Measurements from ENCODE around the gene LAPTM5. TPM values are rescaled to one million over a fixed set of nuclear protein-coding genes. Genes with fewer than 3 reads are reported as not detected.

Gene LAPTM5
- total and polyA plus RNA-seq, 2 of the 13 experiments (the other 11 are each of a cell fraction or from before 2014, with no cell fraction given): 0.41 to 0.86 TPM

DNA sequence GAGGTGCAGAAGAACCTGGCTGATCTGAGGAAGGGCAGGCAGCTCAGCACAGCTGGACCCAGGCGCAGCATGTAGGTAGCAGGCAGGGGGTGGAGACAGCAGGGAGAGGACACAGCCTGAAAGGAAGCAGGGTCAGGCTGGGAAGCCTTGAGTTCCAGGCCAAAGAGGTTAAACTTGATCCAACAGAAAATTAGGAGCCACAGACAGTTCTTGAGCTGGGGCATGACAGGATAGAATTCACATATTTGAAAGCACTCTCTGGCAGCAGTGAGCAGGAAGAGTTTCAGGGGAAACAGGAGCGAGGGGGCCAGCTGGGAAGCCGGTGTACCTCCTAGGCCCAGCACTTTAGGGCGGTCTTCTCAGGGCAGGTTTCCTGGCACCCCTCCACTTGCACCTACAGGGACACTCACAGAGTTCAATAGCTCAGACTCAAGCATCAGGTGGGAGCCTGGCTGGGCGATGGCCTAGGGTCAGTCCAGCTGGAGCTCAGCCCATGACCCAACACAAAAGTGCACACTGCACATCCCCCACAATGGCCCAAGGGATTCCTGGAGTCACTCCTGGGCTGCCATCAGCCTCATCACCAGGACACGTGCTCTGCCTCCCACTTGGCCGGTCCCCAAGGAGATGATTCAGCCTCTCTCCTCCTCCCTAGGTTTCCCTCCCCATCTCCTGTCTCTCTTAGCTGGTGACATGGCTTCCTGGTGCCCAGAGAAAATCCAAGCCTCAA is 56.9 kb downstream of the LAPTM5 start (continued):
- TF ChIP-seq, protein P1, sequence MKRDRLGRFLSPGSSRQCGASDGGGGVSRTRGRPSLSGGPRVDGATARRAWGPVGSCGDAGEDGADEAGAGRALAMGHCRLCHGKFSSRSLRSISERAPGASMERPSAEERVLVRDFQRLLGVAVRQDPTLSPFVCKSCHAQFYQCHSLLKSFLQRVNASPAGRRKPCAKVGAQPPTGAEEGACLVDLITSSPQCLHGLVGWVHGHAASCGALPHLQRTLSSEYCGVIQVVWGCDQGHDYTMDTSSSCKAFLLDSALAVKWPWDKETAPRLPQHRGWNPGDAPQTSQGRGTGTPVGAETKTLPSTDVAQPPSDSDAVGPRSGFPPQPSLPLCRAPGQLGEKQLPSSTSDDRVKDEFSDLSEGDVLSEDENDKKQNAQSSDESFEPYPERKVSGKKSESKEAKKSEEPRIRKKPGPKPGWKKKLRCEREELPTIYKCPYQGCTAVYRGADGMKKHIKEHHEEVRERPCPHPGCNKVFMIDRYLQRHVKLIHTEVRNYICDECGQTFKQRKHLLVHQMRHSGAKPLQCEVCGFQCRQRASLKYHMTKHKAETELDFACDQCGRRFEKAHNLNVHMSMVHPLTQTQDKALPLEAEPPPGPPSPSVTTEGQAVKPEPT (CRISPR knock-in tag; IDR thresholded peaks at IDR 0.05; ENCODE audit: low read depth): no peak
- no peak for TF ChIP-seq EED (CRISPR knock-in tag; IDR thresholded peaks at IDR 0.05)
- TF ChIP-seq, protein P2, sequence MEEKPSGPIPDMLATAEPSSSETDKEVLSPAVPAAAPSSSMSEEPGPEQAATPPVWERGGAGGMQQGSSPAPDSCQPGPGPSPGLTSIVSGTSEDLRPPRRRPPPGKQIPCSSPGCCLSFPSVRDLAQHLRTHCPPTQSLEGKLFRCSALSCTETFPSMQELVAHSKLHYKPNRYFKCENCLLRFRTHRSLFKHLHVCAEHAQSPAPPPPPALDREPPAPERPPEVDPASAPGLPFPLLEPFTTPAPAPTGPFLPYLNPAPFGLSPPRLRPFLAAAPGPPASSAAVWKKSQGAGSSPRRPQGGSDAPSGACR (CRISPR knock-in tag; IDR thresholded peaks at IDR 0.05): no peak
- TF ChIP-seq, protein P3, sequence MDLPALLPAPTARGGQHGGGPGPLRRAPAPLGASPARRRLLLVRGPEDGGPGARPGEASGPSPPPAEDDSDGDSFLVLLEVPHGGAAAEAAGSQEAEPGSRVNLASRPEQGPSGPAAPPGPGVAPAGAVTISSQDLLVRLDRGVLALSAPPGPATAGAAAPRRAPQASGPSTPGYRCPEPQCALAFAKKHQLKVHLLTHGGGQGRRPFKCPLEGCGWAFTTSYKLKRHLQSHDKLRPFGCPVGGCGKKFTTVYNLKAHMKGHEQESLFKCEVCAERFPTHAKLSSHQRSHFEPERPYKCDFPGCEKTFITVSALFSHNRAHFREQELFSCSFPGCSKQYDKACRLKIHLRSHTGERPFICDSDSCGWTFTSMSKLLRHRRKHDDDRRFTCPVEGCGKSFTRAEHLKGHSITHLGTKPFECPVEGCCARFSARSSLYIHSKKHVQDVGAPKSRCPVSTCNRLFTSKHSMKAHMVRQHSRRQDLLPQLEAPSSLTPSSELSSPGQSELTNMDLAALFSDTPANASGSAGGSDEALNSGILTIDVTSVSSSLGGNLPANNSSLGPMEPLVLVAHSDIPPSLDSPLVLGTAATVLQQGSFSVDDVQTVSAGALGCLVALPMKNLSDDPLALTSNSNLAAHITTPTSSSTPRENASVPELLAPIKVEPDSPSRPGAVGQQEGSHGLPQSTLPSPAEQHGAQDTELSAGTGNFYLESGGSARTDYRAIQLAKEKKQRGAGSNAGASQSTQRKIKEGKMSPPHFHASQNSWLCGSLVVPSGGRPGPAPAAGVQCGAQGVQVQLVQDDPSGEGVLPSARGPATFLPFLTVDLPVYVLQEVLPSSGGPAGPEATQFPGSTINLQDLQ (CRISPR knock-in tag; IDR thresholded peaks at IDR 0.05): no peak

DNA sequence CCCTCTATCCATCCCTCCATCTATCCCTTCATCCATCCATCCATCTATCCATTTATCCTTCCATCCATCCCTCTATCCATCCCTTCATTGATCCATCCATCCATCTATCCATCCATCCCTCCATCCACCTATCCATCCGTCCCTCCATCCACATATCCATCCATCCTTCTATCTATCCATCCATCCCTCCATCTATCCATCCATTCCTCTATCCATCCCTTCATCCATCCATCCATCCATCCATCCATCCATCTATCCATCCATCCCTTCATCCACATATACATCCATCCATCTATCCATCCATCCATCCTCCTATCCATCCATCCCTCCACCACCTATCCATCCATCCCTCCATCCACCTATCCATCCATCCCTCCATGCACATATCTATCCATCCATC is 57.8 kb downstream of the LAPTM5 start:
- H3K4me1 ChIP-seq (ENCODE audit: insufficient read depth, low read length): no peaks in the 10 kb centered on the region
- H4K20me1 ChIP-seq (ENCODE audit: insufficient read depth, low read length): no peaks in the 10 kb centered on the region
- no peaks in the 10 kb centered on the region for H3K36me3 ChIP-seq (replicated peaks in 1 of 2; ENCODE audit: control insufficient read depth in 1 of 2, insufficient read depth in 2 of 2, low read length in 2 of 2)
- no peak overlapping the region for H3K4me2 ChIP-seq (ENCODE audit: low read depth, low read length)
- H3K9ac ChIP-seq (ENCODE audit: insufficient read depth, low read depth, low read length): no peak overlapping the region
- POLR2A ChIA-PET: no interaction called here
- DNase-seq (ENCODE audit: low spot score) (no peak), ATAC-seq (no peak), FAIRE-seq (no peak)
- no TSS peak for BruUV-seq (replicated peaks)
- H3K9me3 ChIP-seq (ENCODE audit: low read length): no peaks in the 10 kb centered on the region
- H3K4me3 ChIP-seq (replicated peaks in 1 of 3; ENCODE audit: insufficient read depth in 1 of 3, low read depth in 2 of 3, low read length in 3 of 3): no peak overlapping the region
- 2% methylated on average over 1 of the region's 1 CpG for WGBS (ENCODE audit: low lambda C conversion rate)
- intact Hi-C loops (cut with micrococcal nuclease; ENCODE audit: unreplicated experiment) (loop anchor here (10.0 kb wide), 1 partner anchor 1465 kb away; the partner anchor contains the start of genes MECR and PTPRU), in situ Hi-C loops (cut with HindIII; ENCODE audit: extremely low pct_ligation_motif_present, low pct_unique_long_range_greater_than_20kb) (loop anchor here (10.0 to 25.0 kb wide), 3 partner anchors 295 to 1362 kb away; no protein-coding TSS in a partner anchor)
- H3K27me3 ChIP-seq (ENCODE audit: control insufficient read depth in 1 of 2, insufficient read depth in 2 of 2, low read length in 2 of 2): peaks cover 1 to 6% of the 10 kb centered on the region in 2 experiments; a peak in 1 of 5 replicates
- no peak overlapping the region for H3K27ac ChIP-seq (ENCODE audit: extremely low read length, insufficient read depth, low read length)
- CTCF ChIA-PET (ENCODE audit: low intra/inter-chr PET ratio, low total read pairs): no interaction called here
- H2AFZ ChIP-seq (ENCODE audit: low read length): no peak overlapping the region
- TF ChIP-seq NBN (conservative IDR thresholded peaks at IDR 0.05) (0 out of 2 replicates have a peak, but pooled peaks have one; percentile 33), SIX1 (CRISPR knock-in tag; IDR thresholded peaks at IDR 0.05; ENCODE audit: borderline replicate concordance) (no peak), FOXK2 (IDR thresholded peaks at IDR 0.05) (0 out of 2 replicates have a peak, but pooled peaks have one; percentile 17), IKZF1 (IDR thresholded peaks at IDR 0.05) (peak; percentile 86; the same call in 1 of the 2 replicates), ZNF496 (CRISPR knock-in tag; IDR thresholded peaks at IDR 0.05; ENCODE audit: insufficient replicate concordance) (no peak), NONO (IDR thresholded peaks at IDR 0.05) (0 out of 2 replicates have a peak, but pooled peaks have one; percentile 64), NONO (CRISPR knock-in tag; conservative IDR thresholded peaks at IDR 0.05) (no peak)
- H3K79me2 ChIP-seq (ENCODE audit: insufficient read depth, low read length): no peaks in the 10 kb centered on the region

Measured in HepG2 (cell line).